Gastrocnemius medialis (tissue), 4 donors: Measurements from ENCODE around the gene FAM168A.

ENCODE experiments used
- CTCF ChIP-seq, 5 experiments: fragments of 450-650 bp in 3 of 5; fragments of 200-600 bp in 2 of 5; sonication (generic) in 2 of 5; IDR thresholded peaks in 4 of 5; conservative IDR thresholded peaks in 1 of 5; 1 replicate in 4 of 5; 2 replicates in 1 of 5; pipeline ENCODE4 v1.5.1; 2016 to 2019; ENCODE audit warnings: antibody characterized with exemption in 5 of 5, mild to moderate bottlenecking in 3 of 5, moderate library complexity in 3 of 5
- POLR2A ChIP-seq, 2 donors: fragments of 450-650 bp; IDR thresholded peaks; one replicate each; pipeline ENCODE4 v1.6.1; 2017; ENCODE audit warnings: antibody characterized with exemption in 2 of 2, mild to moderate bottlenecking in 2 of 2, moderate library complexity in 2 of 2

- TF ChIP-seq POLR2A (IDR thresholded peaks at IDR 0.05) (no peak), CTCF (IDR thresholded peaks at IDR 0.05 in 4 of 5, conservative IDR thresholded peaks at IDR 0.05 in 1 of 5) (no peak)
Observed at GRCh38 chr11:73410627-73411026, 187.3 kb downstream of the FAM168A start.
